ENCODE data around the gene UGT1A3. TPM values are rescaled to one million over a fixed set of nuclear protein-coding genes. Genes with fewer than 3 reads are reported as not detected.

Gene UGT1A3
- total and polyA plus RNA-seq, 4 donors, result 7.0 to 61.6 (median 18.2) TPM; not detected in 1

GRCh38 chr2:233775414-233775813 lies 46.6 kb downstream of the UGT1A3 start:
- WGBS, result 92% methylated on average over 6 of the region's 6 CpGs
- DNase-seq (ENCODE audit: low spot score), result no peak
- no peaks in the 10 kb centered on the region for H3K4me1 ChIP-seq (ENCODE audit: control insufficient read depth in 4 of 4, insufficient read depth in 4 of 4, low read length in 3 of 4)
- no peak overlapping the region for H3K27ac ChIP-seq (ENCODE audit: low read depth in 1 of 2, low read length in 2 of 2)
- no peak overlapping the region for H3K9ac ChIP-seq (ENCODE audit: low read depth in 1 of 2, low read length in 2 of 2)
- peaks cover 0 to 2% (median 0%) of the 10 kb centered on the region in 4 donors for H3K9me3 ChIP-seq (ENCODE audit: control insufficient read depth in 4 of 4, low read length in 3 of 4)
- TF ChIP-seq TAF1 (conservative IDR thresholded peaks at IDR 0.05) (no peak), ATF3 (IDR thresholded peaks at IDR 0.05) (no peak), HNF4G (IDR thresholded peaks at IDR 0.05) (no peak), EGR1 (IDR thresholded peaks at IDR 0.05; ENCODE audit: low read depth in 2 of 2) (no peak)
- H3K4me3 ChIP-seq (ENCODE audit: low read depth in 1 of 3, low read length in 3 of 3), result no peak overlapping the region
- H3K27me3 ChIP-seq (ENCODE audit: control insufficient read depth in 4 of 4, insufficient read depth in 4 of 4, low read length in 3 of 4), result no peaks in the 10 kb centered on the region
- peaks cover 1 to 23% (median 17%) of the 10 kb centered on the region in 4 donors for H3K36me3 ChIP-seq (ENCODE audit: control insufficient read depth in 4 of 4, insufficient read depth in 3 of 4, low read depth in 1 of 4, low read length in 3 of 4)

- Histone ChIP-seq H3K27me3 (ENCODE audit: control insufficient read depth in 4 of 4, insufficient read depth in 4 of 4, low read length in 3 of 4) (no peaks in the 10 kb centered on the region), H3K9me3 (ENCODE audit: control insufficient read depth in 4 of 4, low read length in 3 of 4) (peaks cover 0 to 2% (median 0%) of the 10 kb centered on the region in 4 donors), H3K9ac (ENCODE audit: low read depth in 1 of 2, low read length in 2 of 2) (no peak within 1 kb of the TSS), H3K4me1 (ENCODE audit: control insufficient read depth in 4 of 4, insufficient read depth in 4 of 4, low read length in 3 of 4) (no peaks in the 10 kb centered on the region), H3K4me3 (ENCODE audit: low read depth in 1 of 3, low read length in 3 of 3) (no peak within 1 kb of the TSS), H3K36me3 (ENCODE audit: control insufficient read depth in 4 of 4, insufficient read depth in 3 of 4, low read depth in 1 of 4, low read length in 3 of 4) (peaks cover 0 to 3% (median 0%) of the 10 kb centered on the region in 4 donors), H3K27ac (ENCODE audit: low read depth in 1 of 2, low read length in 2 of 2) (no peak within 1 kb of the TSS)
- TF ChIP-seq EGR1 (IDR thresholded peaks at IDR 0.05; ENCODE audit: low read depth in 2 of 2) (no peak), FOXA1 (IDR thresholded peaks at IDR 0.05) (no peak), RAD21 (IDR thresholded peaks at IDR 0.05) (no peak), REST (IDR thresholded peaks at IDR 0.05) (no peak), ATF3 (IDR thresholded peaks at IDR 0.05) (no peak), GABPA (IDR thresholded peaks at IDR 0.05 in 1 of 2, conservative IDR thresholded peaks at IDR 0.05 in 1 of 2) (no peak), ZBTB33 (IDR thresholded peaks at IDR 0.05) (no peak), NR2F2 (IDR thresholded peaks at IDR 0.05) (no peak), MAX (IDR thresholded peaks at IDR 0.05) (no peak), JUND (IDR thresholded peaks at IDR 0.05) (no peak), YY1 (IDR thresholded peaks at IDR 0.05) (no peak), FOXA2 (IDR thresholded peaks at IDR 0.05) (no peak), TAF1 (conservative IDR thresholded peaks at IDR 0.05) (no peak), RXRA (IDR thresholded peaks at IDR 0.05) (no peak), SP1 (IDR thresholded peaks at IDR 0.05) (no peak)
- DNase-seq (ENCODE audit: low spot score), result no peak
- WGBS, result 77% methylated on average over 2 of the region's 2 CpGs
Observed at GRCh38 chr2:233778030-233778429, 49.2 kb downstream of the UGT1A3 start, which contains the start of gene MROH2A. Gene MROH2A, plus strand, starts transcription at chr2:233778330. Its CDS starts 1,029 bp downstream, at chr2:233779359.

All from liver (tissue), 9 donors.